GM12878 (cell line): Measurements from ENCODE around the gene NKAIN2. TPM values are rescaled to one million over a fixed set of nuclear protein-coding genes. Genes with fewer than 3 reads are reported as not detected.
"Not testable (repeated sequence)": the region's sequence is repeated elsewhere in the genome, so short reads cannot be mapped to it uniquely, and the experiment has no call there.

Experiments
- ATAC-seq: fragments of 200-7000 bp; cut with Tn5 transposase; 3 replicates; pipeline ENCODE4 v1.9.1; 2020; ENCODE audit warnings: mild to moderate bottlenecking, moderate library complexity
- BruUV-seq: library from RNA; stranded (reverse); fragments of 400-500 nt; replicated peaks from 2 replicates; lab custom pipeline; 2021; lab: Mats Ljungman, UMichigan
- CTCF ChIA-PET: fragments of 300-600 bp; sonication (Branson Sonifier 250); formaldehyde crosslinking; extraction: SDS; loops from one replicate; lab custom pipeline; 2021; ENCODE audit warnings: inconsistent platforms; lab: Yijun Ruan, JAX
- POLR2A ChIA-PET: fragments of 350-600 bp; formaldehyde crosslinking; extraction: SDS; loops from one replicate; lab custom pipeline; 2021; ENCODE audit warnings: inconsistent platforms; lab: Charles Lee
- RAD21 ChIA-PET: fragments of 300-600 bp; sonication (Branson Sonifier 250); formaldehyde crosslinking; loops from one replicate; lab custom pipeline; 2023; ENCODE audit warnings: antibody characterized with exemption; ENCODE audit not compliant: unreplicated experiment; lab: Charles Lee
- SMC1A ChIA-PET: fragments of 300-600 bp; sonication (Branson Sonifier 250); formaldehyde crosslinking; loops from one replicate; lab custom pipeline; 2023; ENCODE audit not compliant: unreplicated experiment, uncharacterized antibody; lab: Charles Lee
- DNase-seq: peaks from one replicate; pipeline ENCODE4 v3.0.0-alpha.2; 2011; ENCODE audit warnings: low read depth, low spot score
- FAIRE-seq: peaks from 3 replicates; lab custom pipeline; 2011; peaks lifted over from hg19 to GRCh38; lab: Jason Lieb, UNC
- H2AFZ ChIP-seq: 2 replicates; pipeline ENCODE4 v1.6.0; 2011; ENCODE audit warnings: low read depth, low read length, control low read depth; ENCODE audit not compliant: control insufficient read depth
- H3K27ac ChIP-seq: 2 replicates; pipeline ENCODE4 v1.5.1; 2011; ENCODE audit warnings: control low read depth; ENCODE audit not compliant: control insufficient read depth, insufficient read depth
- H3K27me3 ChIP-seq, 2 experiments: replicated peaks in 1 of 2; 2 replicates each; pipeline versions ENCODE4 v1.6.0 to v1.6.1; 2011; ENCODE audit warnings: low read length in 1 of 2; ENCODE audit not compliant: control insufficient read depth in 2 of 2, insufficient read depth in 2 of 2
- H3K36me3 ChIP-seq, 2 experiments: 2 replicates each; pipeline ENCODE4 v1.5.1; 2011; ENCODE audit warnings: low read length in 1 of 2; ENCODE audit not compliant: control insufficient read depth in 2 of 2, insufficient read depth in 2 of 2
- H3K4me1 ChIP-seq: 2 replicates; pipeline ENCODE4 v1.6.1; 2011; ENCODE audit warnings: mild to moderate bottlenecking, low read length, moderate library complexity, mixed read lengths; ENCODE audit not compliant: control insufficient read depth, insufficient read depth
- H3K4me2 ChIP-seq: 2 replicates; pipeline ENCODE4 v1.6.0; 2011; ENCODE audit warnings: control low read depth; ENCODE audit not compliant: control insufficient read depth, insufficient read depth
- H3K4me3 ChIP-seq: fragments of 200-600 bp; sonication (generic); 2 replicates; pipeline ENCODE4 v1.5.1; 2016
- H3K79me2 ChIP-seq: 2 replicates; pipeline ENCODE4 v1.6.0; 2011; ENCODE audit warnings: low read length; ENCODE audit not compliant: control insufficient read depth, insufficient read depth
- H3K9ac ChIP-seq: 2 replicates; pipeline ENCODE4 v1.8.0; 2011; ENCODE audit warnings: low read length, control low read depth, mixed read lengths; ENCODE audit not compliant: control insufficient read depth, insufficient read depth
- H3K9me3 ChIP-seq: replicated peaks from 3 replicates; pipeline ENCODE4 v1.5.1; 2011; ENCODE audit warnings: mild to moderate bottlenecking, low read length; ENCODE audit not compliant: control insufficient read depth, insufficient read depth
- H4K20me1 ChIP-seq: 2 replicates; pipeline ENCODE4 v1.6.0; 2011; ENCODE audit not compliant: control insufficient read depth, insufficient read depth
- BCL11A ChIP-seq: IDR thresholded peaks from 2 replicates; pipeline ENCODE4 v1.6.1; 2011; ENCODE audit warnings: low read depth, low read length
- CREB1 ChIP-seq: IDR thresholded peaks from 2 replicates; pipeline ENCODE4 v1.6.1; 2012; ENCODE audit warnings: low read depth, mild to moderate bottlenecking, inconsistent platforms
- HDAC6 ChIP-seq: fragments of 200-600 bp; sonication (generic); IDR thresholded peaks from one replicate; pipeline ENCODE4 v1.8.0; 2017; ENCODE audit warnings: antibody characterized with exemption; ENCODE audit not compliant: unreplicated experiment
- MTA3 ChIP-seq: IDR thresholded peaks from 2 replicates; pipeline ENCODE4 v1.6.1; 2012; ENCODE audit warnings: low read length, inconsistent platforms, borderline replicate concordance
- NFXL1 ChIP-seq: fragments of 450-650 bp; IDR thresholded peaks from 2 replicates; pipeline ENCODE4 v1.6.1; 2017; ENCODE audit warnings: antibody characterized with exemption, mild to moderate bottlenecking, borderline replicate concordance
- NR2C2 ChIP-seq: IDR thresholded peaks from 2 replicates; pipeline ENCODE4 v1.6.1; 2011; ENCODE audit warnings: borderline replicate concordance, low read depth; ENCODE audit not compliant: control insufficient read depth, insufficient read length
- PAX8 ChIP-seq: fragments of 450-650 bp; IDR thresholded peaks from 2 replicates; pipeline ENCODE4 v1.6.1; 2017; ENCODE audit warnings: mild to moderate bottlenecking, moderate library complexity
- RCOR1 ChIP-seq: conservative IDR thresholded peaks from 2 replicates; pipeline ENCODE4 v1.6.1; 2012; ENCODE audit warnings: low read depth, low read length, improper control_type of control experiment
- RELA ChIP-seq: fragments of 450-650 bp; IDR thresholded peaks from 2 replicates; pipeline ENCODE4 v1.8.0; 2014; ENCODE audit warnings: borderline replicate concordance; ENCODE audit not compliant: partially characterized antibody
- SUPT20H ChIP-seq: IDR thresholded peaks from 2 replicates; pipeline ENCODE4 v1.6.1; 2011; ENCODE audit warnings: low read depth, mild to moderate bottlenecking, low read length, moderate library complexity, borderline replicate concordance; ENCODE audit not compliant: control insufficient read depth
- TAF1 ChIP-seq: IDR thresholded peaks from 2 replicates; pipeline ENCODE4 v1.6.1; 2011; ENCODE audit warnings: mild to moderate bottlenecking, low read depth, low read length, borderline replicate concordance
- ZNF384 ChIP-seq: IDR thresholded peaks from 2 replicates; pipeline ENCODE4 v1.6.1; 2012; ENCODE audit warnings: low read depth, mild to moderate bottlenecking, low read length, improper control_type of control experiment, borderline replicate concordance
- WGBS: methylation state at CpG from one replicate; pipeline ENCODE4 v1.1.6; 2016; ENCODE audit warnings: low lambda C conversion rate; ENCODE audit not compliant: insufficient replicate concordance, insufficient coverage; ENCODE audit errors: missing lambda C conversion rate; 5-methylcytosine and 5-hydroxymethylcytosine counted together
- in situ Hi-C: fragments of 300-500 bp; cut with MboI; formaldehyde crosslinking; loops from 9 replicates; pipeline ENCODE4 v1.14.3; 2018; ENCODE audit warnings: mixed read lengths
- intact Hi-C: fragments of 100-400 bp; cut with micrococcal nuclease; formaldehyde crosslinking; loops from one replicate; pipeline ENCODE4 v1.14.2; 2022; ENCODE audit not compliant: unreplicated experiment
- polyA plus RNA-seq, 11 experiments: library from polyadenylated mRNA; depleted of rRNA in 4 of 11; unstranded in 6 of 11; stranded (reverse) in 5 of 11; fragments of >200 nt; fragmentation: Nextera tagmentation in 4 of 11; fragmentation: Illumina TruSeq in 1 of 11; extraction: Ambion mirVana in 4 of 11; extraction: Trizol in 1 of 11; gene quantifications; 1 replicate in 1 of 11; 2 replicates in 10 of 11; pipeline versions ENCODE4 v1.2.1 to v1.2.3, GENCODE V29; 2011 to 2016; ENCODE audit warnings: inconsistent platforms in 2 of 11, missing spikeins in 2 of 11, low read depth in 1 of 11
- total RNA-seq, 4 experiments: library from RNA; depleted of rRNA in 3 of 4; stranded (reverse); fragments of >200 nt in 3 of 4; fragmentation: Illumina TruSeq in 1 of 4; extraction: Trizol in 1 of 4; gene quantifications; 2 replicates each; pipeline versions ENCODE4 v1.2.1 to v1.2.3, GENCODE V29; 2013 to 2021
- TF ChIP-seq, protein P1 (sequence below): IDR thresholded peaks from 2 replicates; pipeline ENCODE4 v1.6.1; 2012; ENCODE audit warnings: low read depth, low read length, improper control_type of control experiment

The NKAIN2 gene
- total and polyA plus RNA-seq, 10 of the 15 experiments (the other 5 are each of a cell fraction or from before 2014, with no cell fraction given): not detected

DNA sequence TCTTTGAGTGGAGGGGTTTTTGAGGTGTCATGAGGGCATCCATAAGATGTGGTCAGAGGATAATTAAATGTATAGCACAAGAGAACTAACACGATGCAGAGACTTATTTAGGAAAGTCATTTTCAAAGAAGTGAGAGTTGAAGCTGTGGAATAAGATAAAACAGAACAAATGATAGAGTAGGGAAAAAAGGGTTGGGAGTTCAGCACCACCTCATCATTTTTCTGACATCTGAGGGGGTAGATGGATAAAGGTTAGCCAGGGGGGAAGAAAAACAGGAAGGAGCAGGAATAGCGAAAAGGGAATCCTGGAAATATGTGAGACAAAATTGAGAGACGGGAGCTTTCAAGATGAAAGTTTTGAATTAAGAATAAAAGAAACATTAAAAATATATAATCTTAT is 434.2 kb downstream of the NKAIN2 start:
- Histone ChIP-seq H4K20me1 (no peaks in the 10 kb centered on the region), H3K36me3 (no peaks in the 10 kb centered on the region), H3K4me3 (no peak overlapping the region), H3K79me2 (no peaks in the 10 kb centered on the region), H3K27ac (no peak overlapping the region), H2AFZ (no peak overlapping the region), H3K4me1 (no peaks in the 10 kb centered on the region), H3K27me3 (no peaks in the 10 kb centered on the region), H3K9ac (no peak overlapping the region), H3K4me2 (no peak overlapping the region), H3K9me3 (no peaks in the 10 kb centered on the region)
- in situ Hi-C loops: no loop called here
- intact Hi-C loops: no loop called here
- no peak for DNase-seq
- ChIA-PET RAD21 (no interaction called here), SMC1A (interaction anchor here (0.7 to 1.3 kb wide), 2 partner anchors 9 to 67 kb away, joined by 3 read pairs; no protein-coding TSS in a partner anchor), POLR2A (interaction anchor here (0.6 kb wide), 1 partner anchor 607 kb away, joined by 3 read pairs; no protein-coding TSS in a partner anchor), CTCF (no interaction called here)
- FAIRE-seq: no peak
- WGBS: 31% methylated on average over 3 of the region's 3 CpGs
- TF ChIP-seq SUPT20H: no peak
- no peak for TF ChIP-seq BCL11A
- TF ChIP-seq CREB1: no peak
- no peak for TF ChIP-seq TAF1
- no peak for TF ChIP-seq ZNF384
- TF ChIP-seq MTA3: no peak
- TF ChIP-seq, protein P1, sequence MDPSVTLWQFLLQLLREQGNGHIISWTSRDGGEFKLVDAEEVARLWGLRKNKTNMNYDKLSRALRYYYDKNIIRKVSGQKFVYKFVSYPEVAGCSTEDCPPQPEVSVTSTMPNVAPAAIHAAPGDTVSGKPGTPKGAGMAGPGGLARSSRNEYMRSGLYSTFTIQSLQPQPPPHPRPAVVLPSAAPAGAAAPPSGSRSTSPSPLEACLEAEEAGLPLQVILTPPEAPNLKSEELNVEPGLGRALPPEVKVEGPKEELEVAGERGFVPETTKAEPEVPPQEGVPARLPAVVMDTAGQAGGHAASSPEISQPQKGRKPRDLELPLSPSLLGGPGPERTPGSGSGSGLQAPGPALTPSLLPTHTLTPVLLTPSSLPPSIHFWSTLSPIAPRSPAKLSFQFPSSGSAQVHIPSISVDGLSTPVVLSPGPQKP: no peak
- TF ChIP-seq NR2C2: no peak
- TF ChIP-seq HDAC6: no peak
- TF ChIP-seq NFXL1: no peak
- TF ChIP-seq PAX8: no peak
- no peak for TF ChIP-seq RELA
- TF ChIP-seq RCOR1: no peak
- no TSS peak for BruUV-seq
- no peak for ATAC-seq

DNA sequence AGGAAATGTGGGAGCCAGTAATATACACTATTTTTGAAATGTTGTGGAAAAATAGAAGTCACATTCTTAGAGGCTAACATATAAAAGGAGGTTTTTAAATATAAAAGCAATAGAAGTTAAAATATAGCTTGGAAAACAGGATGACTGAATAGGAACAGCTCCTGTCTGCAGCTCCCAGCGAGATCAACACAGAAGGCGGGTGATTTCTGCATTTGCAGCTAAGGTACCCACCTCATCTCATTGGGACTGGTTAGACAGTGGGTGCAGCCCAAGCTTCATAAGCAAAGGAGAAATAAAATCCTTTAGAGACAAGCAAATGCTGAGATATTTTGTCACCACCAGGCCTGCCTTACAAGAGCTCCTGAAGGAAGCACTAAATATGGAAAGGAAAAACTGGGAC is 434.7 kb downstream of the NKAIN2 start:
- SMC1A ChIA-PET: interaction anchor here (1.3 kb wide), 1 partner anchor 9 kb away, joined by 3 read pairs; no protein-coding TSS in a partner anchor
- POLR2A ChIA-PET, H3K9ac ChIP-seq, BruUV-seq, FAIRE-seq, DNase-seq, ATAC-seq, H3K4me1 ChIP-seq, H3K4me2 ChIP-seq, H3K27ac ChIP-seq, CTCF ChIA-PET, H3K4me3 ChIP-seq, H3K9me3 ChIP-seq, in situ Hi-C loops, H3K27me3 ChIP-seq, H3K36me3 ChIP-seq, H4K20me1 ChIP-seq, RAD21 ChIA-PET, H3K79me2 ChIP-seq, intact Hi-C loops, H2AFZ ChIP-seq: not testable (repeated sequence)
- 0% methylated on average over 2 of the region's 2 CpGs for WGBS
